Small intestine (tissue), 7 donors: ENCODE results near the gene PMM1. TPM values are rescaled to one million over a fixed set of nuclear protein-coding genes. Genes with fewer than 3 reads are reported as not detected.
"Not testable (repeated sequence)": the region's sequence is repeated elsewhere in the genome, so short reads cannot be mapped to it uniquely, and the experiment has no call there.

Experiments
- DNase-seq, 2 donors: peaks; one replicate each; pipeline versions ENCODE4 v3.0.0 to v3.0.0-alpha.2; 2013
- FAIRE-seq: peaks from 2 replicates; lab custom pipeline; 2012; peaks lifted over from hg19 to GRCh38; lab: Jason Lieb, UNC
- H3K27ac ChIP-seq, 3 donors: one replicate each; pipeline ENCODE4 v1.5.1; 2013; ENCODE audit warnings: low read length in 2 of 3, mild to moderate bottlenecking in 2 of 3, control low read depth in 1 of 3, inconsistent platforms in 1 of 3, low read depth in 1 of 3, moderate library complexity in 1 of 3
- H3K27me3 ChIP-seq, 3 donors: one replicate each; pipeline ENCODE4 v1.6.1; 2013; ENCODE audit warnings: low read length in 3 of 3, inconsistent platforms in 1 of 3; ENCODE audit not compliant: control insufficient read depth in 3 of 3, insufficient read depth in 3 of 3
- H3K36me3 ChIP-seq, 3 donors: one replicate each; pipeline ENCODE4 v1.6.1; 2013; ENCODE audit warnings: low read length in 3 of 3, inconsistent platforms in 1 of 3, low read depth in 1 of 3, mild to moderate bottlenecking in 1 of 3, moderate library complexity in 1 of 3; ENCODE audit not compliant: control insufficient read depth in 3 of 3, insufficient read depth in 2 of 3
- H3K4me1 ChIP-seq, 3 donors: one replicate each; pipeline ENCODE4 v1.6.1; 2013; ENCODE audit warnings: low read length in 2 of 3, inconsistent platforms in 1 of 3, low read depth in 1 of 3, mild to moderate bottlenecking in 1 of 3, moderate library complexity in 1 of 3; ENCODE audit not compliant: control insufficient read depth in 3 of 3, insufficient read depth in 2 of 3
- H3K4me3 ChIP-seq, 3 donors: one replicate each; pipeline ENCODE4 v1.5.1; 2013; ENCODE audit warnings: low read length in 3 of 3, control low read depth in 1 of 3, inconsistent platforms in 1 of 3, low read depth in 1 of 3, mild to moderate bottlenecking in 1 of 3, moderate library complexity in 1 of 3
- H3K9me3 ChIP-seq, 2 donors: one replicate each; pipeline ENCODE4 v1.6.1; 2013; ENCODE audit warnings: low read depth in 1 of 2, low read length in 1 of 2; ENCODE audit not compliant: control insufficient read depth in 2 of 2, insufficient read depth in 1 of 2
- WGBS, 3 donors: extraction: QIAGEN DNeasy Blood & Tissue Kit; methylation state at CpG; one replicate each; pipeline ENCODE4 v1.1.7; 2013; 5-methylcytosine and 5-hydroxymethylcytosine counted together
- polyA plus RNA-seq, 4 donors: library from polyadenylated mRNA; stranded (reverse) in 3 of 4; unstranded in 1 of 4; fragments of 200-250 nt in 3 of 4; fragments of 120-200 nt in 1 of 4; gene quantifications; one replicate each; pipeline versions ENCODE4 v1.2.1 to v1.2.3, GENCODE V29; 2013
- donor health status: healthy with polysubstance abuse.
- donor health status: control.
- donor health status: control.
- donor health status: Bipolar disorder and iron deficiency.
- donor health status: healthy.

The PMM1 gene
- polyA plus RNA-seq, 4 donors, result 45.5 to 125 (median 90.4) TPM

GRCh38 chr22:41593336-41593960 is 3.8 kb upstream of the PMM1 start:
- not testable (repeated sequence) for FAIRE-seq, H3K9me3 ChIP-seq, H3K4me3 ChIP-seq, H3K27me3 ChIP-seq, H3K27ac ChIP-seq, H3K36me3 ChIP-seq, DNase-seq, H3K4me1 ChIP-seq
- WGBS, 3 donors, result 96 to 98% (median 97%) methylated on average over 39 to 51 of the region's 51 CpGs

GRCh38 chr22:41587347-41587723 is 2.3 kb downstream of the PMM1 start:
- Histone ChIP-seq H3K27ac (peak overlapping the region; percentile 76 to 96 (median 79)), H3K4me3 (peak overlapping the region in 2 of 3 donors; percentile 17), H3K27me3 (no peaks in the 10 kb centered on the region), H3K36me3 (peaks cover 0 to 43% (median 20%) of the 10 kb centered on the region in 3 donors), H3K9me3 (no peaks in the 10 kb centered on the region), H3K4me1 (peaks cover 0 to 17% (median 6%) of the 10 kb centered on the region in 3 donors)
- FAIRE-seq, result no peak
- no peak for DNase-seq
- 37 to 73% (median 53%) methylated on average over 7 of the region's 7 CpGs for whole genome bisulfite sequencing, 3 donors

GRCh38 chr22:41585898-41586297 is 3.7 kb downstream of the PMM1 start:
- Histone ChIP-seq H3K27me3 (no peaks in the 10 kb centered on the region), H3K4me1 (peaks cover 0 to 17% (median 6%) of the 10 kb centered on the region in 3 donors), H3K27ac (no peak overlapping the region), H3K9me3 (no peaks in the 10 kb centered on the region), H3K4me3 (no peak overlapping the region), H3K36me3 (peaks cover 0 to 57% (median 22%) of the 10 kb centered on the region in 3 donors)
- 95 to 99% (median 96%) methylated on average over 7 of the region's 7 CpGs for WGBS, 3 donors
- DNase-seq (no peak), FAIRE-seq (no peak)

- 88 to 91% (median 90%) methylated on average over 6 of the region's 6 CpGs for WGBS, 3 donors
- FAIRE-seq (no peak), DNase-seq (no peak)
- Histone ChIP-seq H3K27ac (no peak overlapping the region), H3K9me3 (no peaks in the 10 kb centered on the region), H3K27me3 (no peaks in the 10 kb centered on the region), H3K36me3 (peaks cover 0 to 65% (median 22%) of the 10 kb centered on the region in 3 donors), H3K4me3 (no peak overlapping the region), H3K4me1 (peaks cover 0 to 16% (median 6%) of the 10 kb centered on the region in 3 donors)
Measured at GRCh38 chr22:41584881-41585280, 4.8 kb downstream of the PMM1 start.

- H3K36me3 ChIP-seq, result peaks cover 3 to 87% (median 22%) of the 10 kb centered on the region in 3 donors
- DNase-seq (no peak), FAIRE-seq (no peak)
- no peak overlapping the region for H3K4me3 ChIP-seq
- H3K9me3 ChIP-seq, result no peaks in the 10 kb centered on the region
- H3K27me3 ChIP-seq, result no peaks in the 10 kb centered on the region
- no peak overlapping the region for H3K27ac ChIP-seq
- peaks cover 0 to 5% (median 0%) of the 10 kb centered on the region in 3 donors for H3K4me1 ChIP-seq
- WGBS, 3 donors, result 85 to 98% (median 92%) methylated on average over 8 of the region's 8 CpGs
Measured at GRCh38 chr22:41582694-41583093, 6.9 kb downstream of the PMM1 start.

GRCh38 chr22:41579997-41580355 is 9.7 kb downstream of the PMM1 start:
- H3K36me3 ChIP-seq, result peaks cover 10 to 97% (median 21%) of the 10 kb centered on the region in 3 donors
- H3K27ac ChIP-seq, result no peak overlapping the region
- DNase-seq (no peak), FAIRE-seq (no peak)
- no peak overlapping the region for H3K4me3 ChIP-seq
- no peaks in the 10 kb centered on the region for H3K27me3 ChIP-seq
- no peaks in the 10 kb centered on the region for H3K9me3 ChIP-seq
- WGBS, 3 donors, result 88 to 92% (median 90%) methylated on average over 6 of the region's 6 CpGs
- no peaks in the 10 kb centered on the region for H3K4me1 ChIP-seq

GRCh38 chr22:41579297-41579996 is 10.2 kb downstream of the PMM1 start:
- WGBS, 3 donors, result 96 to 99% (median 98%) methylated on average over 12 of the region's 12 CpGs
- no peak for FAIRE-seq

GRCh38 chr22:41578818-41579217 is 10.8 kb downstream of the PMM1 start:
- 93 to 98% (median 94%) methylated on average over 9 of the region's 9 CpGs for WGBS, 3 donors

More at GRCh38 chr22:41579297-41579996, 10.2 kb downstream of the PMM1 start:
- Histone ChIP-seq H3K9me3 (no peaks in the 10 kb centered on the region), H3K4me1 (no peaks in the 10 kb centered on the region), H3K27ac (no peak overlapping the region), H3K36me3 (peaks cover 10 to 97% (median 20%) of the 10 kb centered on the region in 3 donors), H3K27me3 (no peaks in the 10 kb centered on the region), H3K4me3 (no peak overlapping the region)
- no peak for DNase-seq

More at GRCh38 chr22:41578818-41579217, 10.8 kb downstream of the PMM1 start:
- Histone ChIP-seq H3K9me3 (no peaks in the 10 kb centered on the region), H3K4me3 (no peak overlapping the region), H3K4me1 (no peaks in the 10 kb centered on the region), H3K27ac (no peak overlapping the region), H3K36me3 (peaks cover 10 to 94% (median 15%) of the 10 kb centered on the region in 3 donors), H3K27me3 (no peaks in the 10 kb centered on the region)
- DNase-seq (no peak), FAIRE-seq (no peak)
